ENCODE data around the gene CIZ1.
"Not testable (repeated sequence)": the region's sequence is repeated elsewhere in the genome, so short reads cannot be mapped to it uniquely, and the experiment has no call there.

The CIZ1 gene

DNA sequence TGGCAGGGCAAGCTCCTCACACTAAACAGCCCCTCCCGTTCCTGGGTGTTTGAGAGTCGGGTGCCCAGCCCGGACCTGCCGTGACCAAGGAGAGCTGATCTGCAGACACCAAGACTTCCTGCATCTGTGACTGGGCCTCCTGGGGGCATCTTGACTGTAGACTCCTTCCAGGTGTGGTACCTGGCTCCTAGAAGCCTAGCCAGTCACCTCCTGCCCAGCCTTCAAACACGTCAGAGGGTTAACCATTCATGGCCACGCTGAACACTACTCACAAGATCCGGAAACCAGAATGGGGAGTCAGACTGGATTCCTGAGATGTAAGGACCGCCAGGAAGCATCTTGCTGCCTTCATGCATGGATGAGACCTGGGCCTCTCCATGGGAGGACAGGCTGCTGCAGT is 45.8 kb downstream of the CIZ1 start:
- DNase-seq: no peak

- DNase-seq: no peak
These were observed 46.9 kb downstream of the CIZ1 start for GRCh38 chr9:128144239-128145181.

- no peak for DNase-seq
These were observed 47.7 kb downstream of the CIZ1 start for GRCh38 chr9:128143525-128144238.

DNA sequence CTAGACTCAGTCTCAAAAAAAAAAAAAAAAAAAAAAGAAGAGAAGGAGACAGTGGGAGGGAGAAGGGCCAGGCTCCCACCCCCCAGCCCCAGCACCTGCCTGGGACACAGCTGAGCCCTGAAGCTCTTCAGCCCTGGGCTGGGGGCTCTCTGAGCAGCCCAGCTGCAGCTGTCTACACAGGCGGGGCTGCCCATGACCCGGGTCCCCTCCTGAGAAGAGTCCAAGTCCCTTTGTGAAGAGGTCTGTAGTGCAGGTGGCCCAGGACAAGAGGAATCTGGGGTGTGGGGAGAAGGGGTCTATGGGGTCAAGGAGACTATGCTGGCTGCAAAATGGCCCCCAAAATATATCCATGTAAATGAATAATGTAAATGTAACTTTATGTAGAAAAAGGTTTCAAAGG is 48.8 kb downstream of the CIZ1 start:
- DNase-seq: no peak

DNA sequence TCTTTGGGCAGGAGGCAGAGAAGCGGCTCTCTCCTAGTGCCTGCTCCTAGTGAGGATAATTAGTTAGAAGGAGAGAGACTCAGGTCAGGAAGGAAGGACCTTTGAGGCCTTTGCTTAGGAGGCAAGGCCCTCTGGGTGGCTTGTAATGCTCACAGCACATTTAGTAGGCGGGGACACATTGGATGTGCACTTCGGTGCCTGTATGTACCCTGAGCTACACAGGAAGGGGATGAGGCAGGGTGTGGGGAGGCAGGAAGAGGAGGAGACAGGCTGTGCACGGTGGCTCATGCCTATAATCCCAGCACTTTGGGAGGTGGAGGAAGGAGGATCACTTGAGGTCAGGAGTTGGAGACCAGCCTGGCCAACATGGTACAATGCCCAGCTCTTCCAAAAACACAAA is 49.3 kb downstream of the CIZ1 start:
- no peak for DNase-seq

- no peak for DNase-seq
These were observed 49.8 kb downstream of the CIZ1 start for GRCh38 chr9:128141604-128142003.

- DNase-seq: no peak
These were observed 51.8 kb downstream of the CIZ1 start for GRCh38 chr9:128139621-128140020.

DNA sequence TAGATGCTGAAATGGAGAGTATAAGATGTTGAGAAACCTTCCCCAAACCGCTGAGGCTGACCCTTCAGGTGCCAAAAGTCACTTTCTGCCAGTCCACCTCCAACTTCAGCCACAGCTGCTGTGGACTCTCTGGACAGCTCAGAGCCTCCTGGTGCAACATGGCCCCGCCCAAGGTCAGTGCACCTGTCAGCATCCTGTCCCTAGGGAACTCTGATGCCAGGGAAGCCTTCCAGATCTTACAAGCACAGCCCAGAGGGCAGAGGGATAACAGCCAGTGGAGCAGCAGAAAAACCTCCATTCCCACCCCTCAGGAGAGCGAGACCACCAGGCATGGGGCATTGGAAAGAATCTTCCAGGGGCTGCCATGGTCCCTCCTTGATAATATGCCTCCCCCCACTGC is 53.4 kb downstream of the CIZ1 start:
- no peak for DNase-seq

GRCh38 chr9:128136816-128137793 is 54.3 kb downstream of the CIZ1 start:
- no peak for DNase-seq

GRCh38 chr9:128135561-128135960 is 55.8 kb downstream of the CIZ1 start:
- not testable (repeated sequence) for DNase-seq

GRCh38 chr9:128132139-128132538 is 59.2 kb downstream of the CIZ1 start:
- DNase-seq: not testable (repeated sequence)

GRCh38 chr9:128131346-128131745 is 60.0 kb downstream of the CIZ1 start:
- DNase-seq: not testable (repeated sequence)

DNA sequence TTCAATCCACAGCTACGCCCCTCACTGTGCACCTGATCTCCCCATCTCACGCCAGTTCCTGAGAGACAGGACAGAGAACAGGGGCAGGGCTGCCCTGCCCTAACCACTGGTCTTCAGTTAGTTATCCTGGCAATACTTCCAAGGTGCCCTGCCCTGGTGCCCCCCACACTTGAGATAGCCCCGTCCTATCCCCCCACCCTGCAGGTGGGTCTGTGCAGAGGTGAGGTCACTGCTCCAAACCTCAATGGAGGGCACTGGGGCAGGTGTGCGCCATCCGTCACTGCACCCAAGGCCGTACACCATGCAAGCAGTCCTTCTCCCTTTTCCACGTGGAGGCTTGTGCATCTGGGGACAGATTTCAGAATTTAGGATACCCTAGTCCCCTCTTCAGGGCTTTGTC is 60.7 kb downstream of the CIZ1 start:
- DNase-seq: not testable (repeated sequence)

DNA sequence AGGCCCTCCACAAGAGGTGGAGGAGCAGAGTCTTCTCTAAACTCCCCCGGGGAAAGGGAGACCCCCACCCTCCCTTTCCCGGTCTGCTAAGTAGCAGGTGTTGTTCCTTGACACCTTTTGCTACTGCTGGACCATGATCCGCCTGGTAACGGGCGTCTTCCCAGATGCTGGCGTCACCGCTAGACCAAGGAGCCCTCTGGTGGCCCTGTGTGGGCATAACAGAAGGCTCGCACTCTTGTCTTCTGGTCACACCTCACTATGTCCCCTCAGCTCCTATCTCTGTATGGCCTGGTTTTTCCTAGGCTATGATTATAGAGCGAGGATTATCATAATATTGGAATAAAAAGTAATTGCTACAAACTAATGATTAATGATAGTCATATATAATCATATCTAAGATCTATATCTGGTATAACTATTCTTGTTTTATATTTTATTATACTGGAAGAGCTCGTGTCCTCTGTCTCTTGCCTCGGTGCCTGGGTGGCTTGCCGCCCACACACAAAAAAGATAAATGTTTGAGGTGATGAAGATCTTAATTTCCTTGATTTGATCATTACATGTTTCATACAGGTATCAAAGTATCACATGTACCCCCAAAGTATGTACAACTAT is 61.3 kb downstream of the CIZ1 start:
- not testable (repeated sequence) for DNase-seq

- DNase-seq: no peak
These were observed 62.4 kb downstream of the CIZ1 start for GRCh38 chr9:128128836-128129590.

DNA sequence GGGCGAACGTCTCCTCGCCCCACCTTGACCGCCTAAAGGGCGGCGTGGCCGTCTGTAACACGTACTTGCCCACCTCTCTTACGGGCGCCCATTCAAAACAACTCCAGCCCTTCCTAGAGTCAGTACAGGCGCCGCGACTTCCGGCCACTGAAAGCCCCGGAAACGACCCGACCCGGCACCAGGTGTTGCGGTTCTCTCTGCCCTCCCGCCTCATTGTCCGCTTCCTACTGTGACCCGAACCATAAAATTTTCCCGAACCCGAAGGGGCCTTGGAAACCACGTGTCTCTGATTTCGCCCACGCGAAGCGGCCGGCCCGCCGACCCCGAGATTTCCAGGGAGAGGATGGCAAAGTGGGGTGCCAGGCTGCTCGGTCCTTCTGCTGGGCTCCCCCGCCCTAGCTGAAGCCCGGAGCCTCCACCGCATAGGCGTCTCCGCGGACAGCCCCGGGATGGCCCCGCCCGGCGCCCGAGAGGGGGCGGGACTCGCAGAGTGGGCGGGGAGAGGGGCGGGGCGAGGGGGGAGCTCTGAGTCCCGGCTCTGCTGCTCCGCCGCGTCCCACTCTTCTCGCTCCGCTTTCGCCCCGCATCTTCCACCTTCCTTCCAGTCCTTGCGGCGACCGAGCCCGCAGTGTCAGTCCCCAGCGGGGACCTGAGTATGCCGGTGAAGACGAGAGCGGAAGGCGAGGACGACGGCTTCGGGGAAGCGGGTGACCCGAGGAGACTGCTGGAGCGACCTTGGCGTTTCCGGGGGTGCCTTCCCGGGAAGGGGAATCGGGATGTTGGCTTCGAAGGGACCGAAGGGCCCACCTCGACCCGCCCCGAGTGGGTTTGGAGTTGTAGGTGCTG is 63.2 kb downstream of the CIZ1 start:
- peak; percentile 69 for DNase-seq

DNA sequence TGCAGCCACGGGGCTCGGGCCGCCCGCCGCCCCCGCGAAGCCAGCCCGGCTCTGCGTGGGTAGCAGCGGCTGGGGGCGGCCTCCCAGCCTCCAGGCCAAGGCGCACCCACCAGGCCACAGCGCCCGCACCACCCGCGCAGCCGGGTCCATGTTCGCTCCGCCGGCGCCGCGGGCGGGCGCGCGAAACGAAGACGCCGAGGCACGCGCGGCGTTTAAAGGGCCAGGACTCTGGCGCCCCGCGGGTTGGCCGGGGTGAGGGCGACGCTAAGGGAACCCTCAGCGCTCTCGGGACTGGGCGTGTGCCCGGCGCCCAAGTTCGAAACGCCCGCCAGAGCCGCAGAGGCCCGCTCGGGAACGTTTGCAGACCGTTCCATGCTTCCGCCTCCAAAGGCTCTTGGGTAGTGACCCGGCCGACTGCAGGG is 63.8 kb downstream of the CIZ1 start, which contains the start of gene PTGES2:
PTGES2 (minus strand) TSS at position 162 of the 422 bp plus-strand sequence; CDS start at position 150, 12 bp downstream.
- DNase-seq: no peak

GRCh38 chr9:128125580-128126354 is 65.6 kb downstream of the CIZ1 start:
- DNase-seq: no peak

- DNase-seq: no peak
These were observed 66.3 kb downstream of the CIZ1 start for GRCh38 chr9:128124873-128125579.

All from NCI-H2081 treated with DMSO at 0.1 percent for 48 hours (cell line).